ENCODE results near the gene CDH26.

- TF ChIP-seq CTCF (IDR thresholded peaks at IDR 0.05), result no peak
- TF ChIP-seq EZH2 (IDR thresholded peaks at IDR 0.05; ENCODE audit: borderline replicate concordance, insufficient read depth, low read depth, low read length, poor library complexity, severe bottlenecking), result no peak
Observed at GRCh38 chr20:59940129-59940955, 17.9 kb upstream of the CDH26 start, which contains the start of the genes FAM217B and PPP1R3D.

All from B cell (primary cell).